GM21381 (cell line): ENCODE measurements around the gene ZNF391.
"Not testable (repeated sequence)": the region's sequence is repeated elsewhere in the genome, so short reads cannot be mapped to it uniquely, and the experiment has no call there.

Source experiments
- ATAC-seq: cut with Tn5 transposase; IDR thresholded peaks from one replicate; pipeline ENCODE4 v1.9.1; 2021; ENCODE audit warnings: mild to moderate bottlenecking, moderate library complexity; ENCODE audit not compliant: unreplicated experiment

The ZNF391 gene

GRCh38 chr6:27422651-27423332 is 34.2 kb downstream of the ZNF391 start:
- no peak for ATAC-seq

GRCh38 chr6:27424851-27425250 is 36.3 kb downstream of the ZNF391 start:
- ATAC-seq: not testable (repeated sequence)

- ATAC-seq: no peak
Measured at GRCh38 chr6:27426045-27426620, 37.6 kb downstream of the ZNF391 start.

- no peak for ATAC-seq
Measured at GRCh38 chr6:27428502-27428901, 39.9 kb downstream of the ZNF391 start.

- no peak for ATAC-seq
Measured at GRCh38 chr6:27428966-27429365, 40.4 kb downstream of the ZNF391 start.

- no peak for ATAC-seq
Measured at GRCh38 chr6:27433714-27434113, 45.2 kb downstream of the ZNF391 start.

GRCh38 chr6:27439371-27439770 is 50.8 kb downstream of the ZNF391 start:
- no peak for ATAC-seq

GRCh38 chr6:27441001-27441400 is 52.4 kb downstream of the ZNF391 start:
- ATAC-seq: no peak

GRCh38 chr6:27442932-27443331 is 54.4 kb downstream of the ZNF391 start:
- ATAC-seq: no peak

GRCh38 chr6:27448456-27448855 is 59.9 kb downstream of the ZNF391 start:
- no peak for ATAC-seq

- no peak for ATAC-seq
Measured at GRCh38 chr6:27451660-27452390, 63.3 kb downstream of the ZNF391 start.

GRCh38 chr6:27452496-27452897 is 63.9 kb downstream of the ZNF391 start:
- no peak for ATAC-seq
